ENCODE measurements around the gene E2F2. TPM values are rescaled to one million over a fixed set of nuclear protein-coding genes. Genes with fewer than 3 reads are reported as not detected.

E2F2 gene
- total and polyA plus RNA-seq, 2 of the 13 experiments (the other 11 are each of a cell fraction or from before 2014, with no cell fraction given), result 0.65 to 6.6 TPM

DNA sequence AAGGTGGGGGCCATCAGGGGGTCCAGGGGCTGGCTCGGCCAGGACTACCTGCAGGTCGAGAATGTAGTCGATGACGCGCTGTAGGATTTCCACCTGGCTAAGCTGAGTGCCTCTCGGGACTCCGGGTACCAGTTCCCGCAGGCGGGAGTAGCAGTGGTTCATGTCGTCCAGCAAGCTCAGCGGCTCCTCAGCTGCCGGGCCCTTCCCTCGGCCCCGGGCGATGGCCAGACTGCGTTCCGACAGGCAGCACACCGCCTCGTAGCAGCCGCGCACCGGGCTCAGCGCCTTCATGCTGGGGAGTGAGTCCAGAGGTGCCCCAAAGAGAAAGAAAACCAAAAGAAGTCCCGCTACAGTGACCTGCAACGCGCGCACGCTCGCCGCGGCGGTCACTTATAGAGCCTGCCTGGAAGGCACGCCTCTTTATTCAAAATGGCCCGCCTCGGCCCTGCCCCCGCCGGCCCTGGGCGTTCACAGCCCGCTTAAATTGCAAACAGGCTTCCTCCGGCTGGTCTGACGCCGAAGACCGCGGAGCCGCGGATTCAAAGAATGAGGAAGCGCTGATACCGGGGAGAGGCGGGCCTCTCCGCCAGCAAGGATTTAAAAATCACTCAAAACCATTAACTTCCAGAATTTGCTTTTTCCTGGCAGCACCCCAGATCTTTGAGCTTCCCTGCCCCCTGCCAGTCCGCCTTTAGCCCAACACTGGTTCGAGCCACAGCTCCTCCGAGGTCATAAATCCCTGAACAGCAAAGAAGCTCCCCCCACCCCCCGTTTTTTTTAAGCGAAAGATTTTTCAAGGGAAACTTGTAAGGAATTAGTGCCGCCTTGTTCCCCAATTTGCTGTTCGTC lies 28.3 kb upstream of the E2F2 start, which contains the start of gene ID3 (continued):
- TF ChIP-seq, protein P1, sequence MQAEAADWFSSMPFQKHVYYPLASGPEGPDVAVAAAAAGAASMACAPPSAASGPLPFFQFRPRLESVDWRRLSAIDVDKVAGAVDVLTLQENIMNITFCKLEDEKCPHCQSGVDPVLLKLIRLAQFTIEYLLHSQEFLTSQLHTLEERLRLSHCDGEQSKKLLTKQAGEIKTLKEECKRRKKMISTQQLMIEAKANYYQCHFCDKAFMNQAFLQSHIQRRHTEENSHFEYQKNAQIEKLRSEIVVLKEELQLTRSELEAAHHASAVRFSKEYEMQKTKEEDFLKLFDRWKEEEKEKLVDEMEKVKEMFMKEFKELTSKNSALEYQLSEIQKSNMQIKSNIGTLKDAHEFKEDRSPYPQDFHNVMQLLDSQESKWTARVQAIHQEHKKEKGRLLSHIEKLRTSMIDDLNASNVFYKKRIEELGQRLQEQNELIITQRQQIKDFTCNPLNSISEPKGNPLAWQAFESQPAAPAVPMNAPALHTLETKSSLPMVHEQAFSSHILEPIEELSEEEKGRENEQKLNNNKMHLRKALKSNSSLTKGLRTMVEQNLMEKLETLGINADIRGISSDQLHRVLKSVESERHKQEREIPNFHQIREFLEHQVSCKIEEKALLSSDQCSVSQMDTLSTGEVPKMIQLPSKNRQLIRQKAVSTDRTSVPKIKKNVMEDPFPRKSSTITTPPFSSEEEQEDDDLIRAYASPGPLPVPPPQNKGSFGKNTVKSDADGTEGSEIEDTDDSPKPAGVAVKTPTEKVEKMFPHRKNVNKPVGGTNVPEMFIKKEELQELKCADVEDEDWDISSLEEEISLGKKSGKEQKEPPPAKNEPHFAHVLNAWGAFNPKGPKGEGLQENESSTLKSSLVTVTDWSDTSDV (CRISPR knock-in tag; IDR thresholded peaks at IDR 0.05), result 0 out of 2 replicates have a peak, but pooled peaks have one; percentile 43
- TF ChIP-seq NFE2L1 (CRISPR knock-in tag; IDR thresholded peaks at IDR 0.05; ENCODE audit: borderline replicate concordance) (no peak), HNF4A (CRISPR knock-in tag; IDR thresholded peaks at IDR 0.05) (0 out of 2 replicates have a peak, but pooled peaks have one; percentile 10), MAF1 (CRISPR knock-in tag; IDR thresholded peaks at IDR 0.05; ENCODE audit: borderline replicate concordance) (no peak), MEIS1 (CRISPR knock-in tag; IDR thresholded peaks at IDR 0.05; ENCODE audit: borderline replicate concordance) (no peak), ZNF629 (CRISPR knock-in tag; conservative IDR thresholded peaks at IDR 0.05) (no peak), RFXAP (CRISPR knock-in tag; IDR thresholded peaks at IDR 0.05; ENCODE audit: borderline replicate concordance) (0 out of 2 replicates have a peak, but pooled peaks have one; percentile 46), SNAPC2 (CRISPR knock-in tag; IDR thresholded peaks at IDR 0.05) (peak; percentile 98), ZBTB7A (CRISPR knock-in tag; IDR thresholded peaks at IDR 0.05) (no peak), KMT2A (CRISPR knock-in tag; IDR thresholded peaks at IDR 0.05) (peak; percentile 48; the same call in 1 of the 2 replicates), GPN1 (CRISPR knock-in tag; IDR thresholded peaks at IDR 0.05; ENCODE audit: borderline replicate concordance) (no peak), PRMT3 (CRISPR knock-in tag; IDR thresholded peaks at IDR 0.05; ENCODE audit: borderline replicate concordance, low read depth) (no peak), ATF6 (CRISPR knock-in tag; conservative IDR thresholded peaks at IDR 0.05) (no peak), HMG20A (CRISPR knock-in tag; IDR thresholded peaks at IDR 0.05; ENCODE audit: borderline replicate concordance) (no peak; the same call in 1 of the 2 replicates), NKX3-1 (CRISPR knock-in tag; IDR thresholded peaks at IDR 0.05) (0 out of 2 replicates have a peak, but pooled peaks have one; percentile 66), ZNF296 (CRISPR knock-in tag; conservative IDR thresholded peaks at IDR 0.05) (no peak), NR2F2 (IDR thresholded peaks at IDR 0.05; ENCODE audit: borderline replicate concordance, low read depth) (0 out of 2 replicates have a peak, but pooled peaks have one; percentile 6), KLF13 (CRISPR knock-in tag; IDR thresholded peaks at IDR 0.05) (no peak), ZNF773 (CRISPR knock-in tag; IDR thresholded peaks at IDR 0.05; ENCODE audit: borderline replicate concordance) (no peak), ZBTB20 (CRISPR knock-in tag; IDR thresholded peaks at IDR 0.05; ENCODE audit: borderline replicate concordance, low read depth) (no peak), ZNF781 (CRISPR knock-in tag; IDR thresholded peaks at IDR 0.05; ENCODE audit: borderline replicate concordance, not compliant biosample characterization) (no peak), ZNF326 (CRISPR knock-in tag; IDR thresholded peaks at IDR 0.05; ENCODE audit: borderline replicate concordance) (no peak), CENPT (CRISPR knock-in tag; IDR thresholded peaks at IDR 0.05; ENCODE audit: low read depth) (no peak), ZNF670 (CRISPR knock-in tag; IDR thresholded peaks at IDR 0.05; ENCODE audit: borderline replicate concordance) (peak; percentile 71; the same call in 1 of the 2 replicates), ARNTL (CRISPR knock-in tag; IDR thresholded peaks at IDR 0.05) (0 out of 2 replicates have a peak, but pooled peaks have one; percentile 13), MXI1 (IDR thresholded peaks at IDR 0.05; ENCODE audit: borderline replicate concordance, low read depth, low read length) (peak; percentile 82; the same call in 1 of the 3 replicates)

All from HepG2 (cell line).